HFF-Myc (cell line): ENCODE measurements around the gene DCLK2.

Source experiments
- DNase-seq: peaks from one replicate; pipeline ENCODE4 v3.0.0-alpha.2; 2011; ENCODE audit warnings: low read depth; ENCODE audit errors: extremely low read depth
- H3K4me3 ChIP-seq: replicated peaks from 2 replicates; pipeline ENCODE4 v1.5.1; 2011; ENCODE audit warnings: low read depth, mild to moderate bottlenecking, control low read depth, low read length
- CTCF ChIP-seq: IDR thresholded peaks from 2 replicates; pipeline ENCODE4 v1.5.1; 2012; ENCODE audit warnings: mild to moderate bottlenecking, low read depth, low read length, control low read depth; ENCODE audit errors: missing control alignments

DCLK2 gene

GRCh38 chr4:150090836-150091235 is 12.6 kb downstream of the DCLK2 start:
- TF ChIP-seq CTCF, result no peak
- H3K4me3 ChIP-seq, result no peak overlapping the region
- no peak for DNase-seq

- TF ChIP-seq CTCF, result no peak
- no peak overlapping the region for H3K4me3 ChIP-seq
- DNase-seq, result no peak
Observed at GRCh38 chr4:150094676-150095075, 16.4 kb downstream of the DCLK2 start.

- H3K4me3 ChIP-seq, result no peak overlapping the region
- DNase-seq, result no peak
- TF ChIP-seq CTCF, result no peak
Observed at GRCh38 chr4:150096625-150097024, 18.4 kb downstream of the DCLK2 start.

GRCh38 chr4:150098214-150098613 is 20.0 kb downstream of the DCLK2 start:
- DNase-seq, result no peak
- no peak overlapping the region for H3K4me3 ChIP-seq
- no peak for TF ChIP-seq CTCF

GRCh38 chr4:150104404-150105027 is 26.3 kb downstream of the DCLK2 start:
- H3K4me3 ChIP-seq, result no peak overlapping the region
- TF ChIP-seq CTCF, result no peak

GRCh38 chr4:150106886-150107285 is 28.6 kb downstream of the DCLK2 start:
- no peak for TF ChIP-seq CTCF
- H3K4me3 ChIP-seq, result no peak overlapping the region
- DNase-seq, result no peak

More at GRCh38 chr4:150104404-150105027, 26.3 kb downstream of the DCLK2 start:
- DNase-seq, result no peak

GRCh38 chr4:150108691-150109090 is 30.4 kb downstream of the DCLK2 start:
- peak; percentile 65 for DNase-seq
- no peak for TF ChIP-seq CTCF
- no peak overlapping the region for H3K4me3 ChIP-seq
